AG09309 (cell line): ENCODE measurements around the gene CST8.
"Not testable (repeated sequence)": the region's sequence is repeated elsewhere in the genome, so short reads cannot be mapped to it uniquely, and the experiment has no call there.

Experiments
- DNase-seq: peaks from one replicate; pipeline ENCODE4 v3.0.0-alpha.2; 2010; ENCODE audit warnings: low read depth
- H3K4me3 ChIP-seq: 2 replicates; pipeline ENCODE4 v1.5.1; 2011; ENCODE audit warnings: mild to moderate bottlenecking, low read depth, low read length, moderate library complexity; ENCODE audit not compliant: control insufficient read depth
- TF ChIP-seq, protein P1 (sequence below): IDR thresholded peaks from 2 replicates; pipeline ENCODE4 v1.5.1; 2011; ENCODE audit warnings: mild to moderate bottlenecking, low read depth, low read length, inconsistent platforms; ENCODE audit not compliant: insufficient read depth, control insufficient read depth; ENCODE audit errors: missing control alignments

Gene CST8

GRCh38 chr20:23454816-23455215 is 36.1 kb upstream of the CST8 start:
- no peak for DNase-seq
- H3K4me3 ChIP-seq = no peak overlapping the region
- TF ChIP-seq, protein P1, sequence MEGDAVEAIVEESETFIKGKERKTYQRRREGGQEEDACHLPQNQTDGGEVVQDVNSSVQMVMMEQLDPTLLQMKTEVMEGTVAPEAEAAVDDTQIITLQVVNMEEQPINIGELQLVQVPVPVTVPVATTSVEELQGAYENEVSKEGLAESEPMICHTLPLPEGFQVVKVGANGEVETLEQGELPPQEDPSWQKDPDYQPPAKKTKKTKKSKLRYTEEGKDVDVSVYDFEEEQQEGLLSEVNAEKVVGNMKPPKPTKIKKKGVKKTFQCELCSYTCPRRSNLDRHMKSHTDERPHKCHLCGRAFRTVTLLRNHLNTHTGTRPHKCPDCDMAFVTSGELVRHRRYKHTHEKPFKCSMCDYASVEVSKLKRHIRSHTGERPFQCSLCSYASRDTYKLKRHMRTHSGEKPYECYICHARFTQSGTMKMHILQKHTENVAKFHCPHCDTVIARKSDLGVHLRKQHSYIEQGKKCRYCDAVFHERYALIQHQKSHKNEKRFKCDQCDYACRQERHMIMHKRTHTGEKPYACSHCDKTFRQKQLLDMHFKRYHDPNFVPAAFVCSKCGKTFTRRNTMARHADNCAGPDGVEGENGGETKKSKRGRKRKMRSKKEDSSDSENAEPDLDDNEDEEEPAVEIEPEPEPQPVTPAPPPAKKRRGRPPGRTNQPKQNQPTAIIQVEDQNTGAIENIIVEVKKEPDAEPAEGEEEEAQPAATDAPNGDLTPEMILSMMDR = no peak

GRCh38 chr20:23455639-23456038 is 35.3 kb upstream of the CST8 start:
- TF ChIP-seq, protein P1 = no peak
- no peak for DNase-seq

DNA sequence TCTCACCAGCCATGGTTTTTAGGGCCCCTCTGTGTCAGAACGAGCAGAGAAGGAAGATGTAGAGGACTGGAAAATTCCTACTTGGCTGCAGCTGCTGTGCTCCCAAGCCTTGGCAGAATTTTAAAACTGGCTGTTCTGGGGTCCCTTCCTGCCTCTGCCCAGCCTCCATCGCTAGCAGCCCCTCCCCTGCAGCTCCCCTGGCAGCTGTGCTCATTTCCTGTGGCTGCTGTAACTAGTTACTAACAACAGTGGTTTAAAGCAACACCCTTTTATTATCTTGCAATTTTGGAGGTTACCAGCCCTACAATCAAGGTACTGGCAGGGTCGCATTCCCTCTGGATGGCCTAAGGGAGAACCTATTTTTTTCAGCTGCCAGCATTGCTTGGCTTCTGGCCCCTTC is 34.5 kb upstream of the CST8 start:
- TF ChIP-seq, protein P1 = no peak
- H3K4me3 ChIP-seq = no peak overlapping the region
- no peak for DNase-seq

More at GRCh38 chr20:23455639-23456038, 35.3 kb upstream of the CST8 start:
- no peak overlapping the region for H3K4me3 ChIP-seq

- TF ChIP-seq, protein P1 = no peak
- H3K4me3 ChIP-seq = no peak overlapping the region
- no peak for DNase-seq
Measured at GRCh38 chr20:23456873-23457272, 34.0 kb upstream of the CST8 start.

GRCh38 chr20:23459461-23460150 is 31.3 kb upstream of the CST8 start:
- TF ChIP-seq, protein P1 = no peak
- no peak for DNase-seq
- H3K4me3 ChIP-seq = no peak overlapping the region

DNA sequence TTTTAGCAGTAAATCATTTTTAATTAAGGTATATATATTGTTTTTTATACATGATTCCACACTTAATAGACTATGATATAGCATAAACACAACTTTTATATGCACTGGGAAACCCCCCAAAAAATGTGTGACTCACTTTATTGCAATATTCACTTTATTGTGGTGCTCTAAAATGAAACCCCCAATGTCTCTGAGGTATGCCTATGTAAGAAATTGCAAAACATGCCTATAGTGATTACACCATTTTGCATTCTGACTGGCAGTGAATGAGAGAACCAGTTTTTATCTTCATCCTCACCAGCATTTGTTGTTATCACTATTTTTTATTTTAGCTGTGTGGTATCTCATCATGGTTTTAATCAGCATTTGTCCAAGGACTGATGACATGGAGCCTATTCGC is 29.7 kb upstream of the CST8 start:
- TF ChIP-seq, protein P1 = no peak
- no peak for DNase-seq
- no peak overlapping the region for H3K4me3 ChIP-seq

- not testable (repeated sequence) for H3K4me3 ChIP-seq, DNase-seq
Measured at GRCh38 chr20:23466961-23467360, 24.0 kb upstream of the CST8 start.

DNA sequence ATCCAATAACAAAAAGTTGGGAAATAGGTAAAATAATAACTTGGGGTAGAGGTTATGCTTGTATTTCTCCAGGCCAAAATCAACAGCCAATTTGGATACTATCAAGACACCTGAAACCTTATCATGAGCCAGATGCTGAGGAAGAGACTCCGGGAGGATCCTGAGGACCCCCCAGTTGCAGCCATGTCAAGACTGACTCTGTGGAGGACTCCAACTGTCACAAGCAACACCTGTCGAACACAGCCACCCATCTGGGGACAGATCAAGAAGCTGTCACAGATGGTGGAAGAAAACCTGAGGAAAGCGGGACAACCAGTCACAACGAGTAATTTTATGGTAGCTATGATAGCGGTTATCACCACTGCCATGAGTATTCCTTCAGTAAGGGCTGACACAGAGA is 18.6 kb upstream of the CST8 start:
- H3K4me3 ChIP-seq, DNase-seq: not testable (repeated sequence)

DNA sequence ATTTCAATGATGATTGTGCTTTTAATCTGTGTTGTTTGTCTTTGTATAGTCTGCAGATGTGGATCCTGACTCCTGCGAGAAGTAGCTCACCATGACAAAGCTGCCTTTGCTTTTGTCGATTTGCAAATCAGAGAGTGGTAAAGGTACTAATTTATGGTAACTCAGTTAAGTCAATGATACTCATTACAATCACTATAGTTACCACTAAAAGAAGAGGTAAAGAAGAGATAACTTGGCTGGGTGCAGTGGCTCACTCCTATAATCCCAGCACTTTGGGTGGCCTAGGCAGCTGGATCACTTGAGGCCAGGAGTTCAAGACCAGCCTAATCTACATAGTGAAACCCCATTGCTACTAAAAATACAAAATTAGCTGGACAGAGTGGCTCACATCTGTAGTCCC is 17.6 kb upstream of the CST8 start:
- not testable (repeated sequence) for DNase-seq, H3K4me3 ChIP-seq
